ENCODE data around the gene CS. TPM values are rescaled to one million over a fixed set of nuclear protein-coding genes. Genes with fewer than 3 reads are reported as not detected.
"Not testable (repeated sequence)": the region's sequence is repeated elsewhere in the genome, so short reads cannot be mapped to it uniquely, and the experiment has no call there.

The CS gene
- total RNA-seq, 4 donors from 2014 or later: 102 to 174 (median 103) TPM

DNA sequence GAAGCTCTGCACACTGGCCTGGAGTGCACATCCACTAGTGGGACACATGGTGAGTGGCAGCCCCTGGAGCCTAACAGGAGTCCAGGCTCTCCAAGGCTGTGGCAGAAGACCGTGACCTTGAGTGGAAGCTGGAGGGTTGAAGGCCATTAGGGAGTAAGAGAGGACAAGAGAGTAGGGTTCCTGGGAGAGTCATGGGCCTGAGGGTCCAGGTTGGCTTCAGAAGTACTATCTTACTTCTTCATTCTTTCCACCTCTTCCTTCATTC lies 39.0 kb upstream of the CS start:
- Histone ChIP-seq H3K36me3 (peaks cover 0 to 28% of the 10 kb centered on the region in 2 donors), H3K27me3 (no peaks in the 10 kb centered on the region), H3K4me1 (no peaks in the 10 kb centered on the region), H3K4me3 (no peak overlapping the region), H3K27ac (no peak overlapping the region), H3K9me3 (no peaks in the 10 kb centered on the region)
- 78 to 100% methylated on average over 1 of the region's 1 CpG for WGBS, 2 donors (ENCODE audit: low coverage in 1 of 2)
- no peak for TF ChIP-seq EP300 (IDR thresholded peaks at IDR 0.05)
- ATAC-seq: no peak

DNA sequence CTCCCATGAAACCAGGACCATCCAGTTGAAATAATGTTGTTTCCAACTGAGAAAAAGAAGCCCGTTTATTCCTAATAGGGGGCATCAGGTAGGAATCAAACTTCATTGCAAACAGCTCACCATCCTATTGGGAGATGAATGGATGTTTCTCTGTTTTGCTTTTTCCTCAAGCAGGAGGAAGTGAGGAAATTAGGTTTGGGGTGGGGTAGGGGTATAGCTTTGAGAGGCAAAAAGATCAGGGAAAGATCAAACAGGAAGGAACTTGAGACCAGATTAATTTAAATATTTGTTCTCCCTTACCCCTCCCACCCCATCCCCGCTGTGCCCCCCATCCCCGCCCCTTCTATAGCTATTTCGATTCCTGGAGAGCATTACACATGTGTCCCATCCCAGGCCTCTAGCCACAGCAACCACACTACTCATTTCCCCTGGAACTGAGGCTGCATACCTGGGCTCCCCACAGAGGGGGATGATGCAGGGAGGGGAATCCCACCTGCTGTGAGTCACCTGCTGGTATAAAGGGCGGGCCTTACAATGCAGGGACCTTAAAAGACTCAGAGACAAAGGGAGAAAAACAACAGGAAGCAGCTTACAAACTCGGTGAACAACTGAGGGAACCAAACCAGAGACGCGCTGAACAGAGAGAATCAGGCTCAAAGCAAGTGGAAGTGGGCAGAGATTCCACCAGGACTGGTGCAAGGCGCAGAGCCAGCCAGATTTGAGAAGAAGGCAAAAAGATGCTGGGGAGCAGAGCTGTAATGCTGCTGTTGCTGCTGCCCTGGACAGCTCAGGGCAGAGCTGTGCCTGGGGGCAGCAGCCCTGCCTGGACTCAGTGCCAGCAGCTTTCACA lies 38.4 kb upstream of the CS start, which contains the start of gene IL23A:
Gene IL23A, plus strand, starts transcription at position 577 of the 850 bp plus-strand sequence. Its CDS starts 161 bp downstream, at position 738.
- 22 to 23% methylated on average over 6 to 7 of the region's 9 CpGs for WGBS, 2 donors (ENCODE audit: low coverage in 1 of 2)
- no peak within 1 kb of the TSS for H3K27ac ChIP-seq
- ATAC-seq: no peak

DNA sequence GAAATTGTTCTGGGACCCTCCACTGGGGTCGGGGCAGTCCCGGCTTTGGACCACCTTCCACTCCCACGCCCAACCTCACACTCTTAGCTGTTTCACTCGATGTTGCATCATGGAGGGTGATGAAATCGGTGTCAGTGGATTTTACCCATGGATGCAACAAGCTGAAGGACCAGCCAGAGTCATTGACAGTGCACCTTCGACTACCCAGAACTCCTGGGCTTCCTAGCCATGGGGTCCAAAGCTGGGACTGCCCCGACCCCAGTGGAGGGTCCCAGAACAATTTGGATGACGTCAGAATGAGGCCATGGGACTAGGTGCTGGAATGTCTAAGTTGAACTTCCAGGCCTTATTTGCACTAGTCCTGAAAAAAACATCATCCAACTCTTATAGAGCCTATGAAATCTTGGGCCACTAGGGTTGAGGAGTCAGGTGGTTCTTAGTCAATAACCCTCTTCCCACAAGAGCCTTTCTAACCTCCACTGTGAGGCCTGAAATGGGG lies 37.7 kb upstream of the CS start:
- Histone ChIP-seq H3K9me3 (no peaks in the 10 kb centered on the region), H3K27me3 (no peaks in the 10 kb centered on the region), H3K4me1 (peaks cover 0 to 7% (median 3%) of the 10 kb centered on the region in 3 donors), H3K36me3 (peaks cover 0 to 15% of the 10 kb centered on the region in 2 donors), H3K27ac (no peak overlapping the region), H3K4me3 (no peak overlapping the region)
- no peak for TF ChIP-seq EP300 (IDR thresholded peaks at IDR 0.05)
- no peak for TF ChIP-seq POLR2AphosphoS5 (IDR thresholded peaks at IDR 0.05)
- TF ChIP-seq POLR2A (IDR thresholded peaks at IDR 0.05): no peak
- TF ChIP-seq, protein P1, sequence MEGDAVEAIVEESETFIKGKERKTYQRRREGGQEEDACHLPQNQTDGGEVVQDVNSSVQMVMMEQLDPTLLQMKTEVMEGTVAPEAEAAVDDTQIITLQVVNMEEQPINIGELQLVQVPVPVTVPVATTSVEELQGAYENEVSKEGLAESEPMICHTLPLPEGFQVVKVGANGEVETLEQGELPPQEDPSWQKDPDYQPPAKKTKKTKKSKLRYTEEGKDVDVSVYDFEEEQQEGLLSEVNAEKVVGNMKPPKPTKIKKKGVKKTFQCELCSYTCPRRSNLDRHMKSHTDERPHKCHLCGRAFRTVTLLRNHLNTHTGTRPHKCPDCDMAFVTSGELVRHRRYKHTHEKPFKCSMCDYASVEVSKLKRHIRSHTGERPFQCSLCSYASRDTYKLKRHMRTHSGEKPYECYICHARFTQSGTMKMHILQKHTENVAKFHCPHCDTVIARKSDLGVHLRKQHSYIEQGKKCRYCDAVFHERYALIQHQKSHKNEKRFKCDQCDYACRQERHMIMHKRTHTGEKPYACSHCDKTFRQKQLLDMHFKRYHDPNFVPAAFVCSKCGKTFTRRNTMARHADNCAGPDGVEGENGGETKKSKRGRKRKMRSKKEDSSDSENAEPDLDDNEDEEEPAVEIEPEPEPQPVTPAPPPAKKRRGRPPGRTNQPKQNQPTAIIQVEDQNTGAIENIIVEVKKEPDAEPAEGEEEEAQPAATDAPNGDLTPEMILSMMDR (IDR thresholded peaks at IDR 0.05): no peak
- 81 to 83% methylated on average over 4 to 6 of the region's 8 CpGs for WGBS, 2 donors (ENCODE audit: low coverage in 1 of 2)
- no peak for ATAC-seq

More for the DNA sequence above, 38.4 kb upstream of the CS start, which contains the start of gene IL23A:
- TF ChIP-seq EP300 (IDR thresholded peaks at IDR 0.05) (no peak), POLR2A (IDR thresholded peaks at IDR 0.05) (no peak), POLR2AphosphoS5 (IDR thresholded peaks at IDR 0.05) (no peak)
- TF ChIP-seq, protein P1 (IDR thresholded peaks at IDR 0.05): no peak
- Histone ChIP-seq H3K4me1 (no peaks in the 10 kb centered on the region), H3K27me3 (no peaks in the 10 kb centered on the region), H3K9me3 (no peaks in the 10 kb centered on the region), H3K4me3 (no peak within 1 kb of the TSS), H3K36me3 (peaks cover 0 to 23% of the 10 kb centered on the region in 2 donors)

DNA sequence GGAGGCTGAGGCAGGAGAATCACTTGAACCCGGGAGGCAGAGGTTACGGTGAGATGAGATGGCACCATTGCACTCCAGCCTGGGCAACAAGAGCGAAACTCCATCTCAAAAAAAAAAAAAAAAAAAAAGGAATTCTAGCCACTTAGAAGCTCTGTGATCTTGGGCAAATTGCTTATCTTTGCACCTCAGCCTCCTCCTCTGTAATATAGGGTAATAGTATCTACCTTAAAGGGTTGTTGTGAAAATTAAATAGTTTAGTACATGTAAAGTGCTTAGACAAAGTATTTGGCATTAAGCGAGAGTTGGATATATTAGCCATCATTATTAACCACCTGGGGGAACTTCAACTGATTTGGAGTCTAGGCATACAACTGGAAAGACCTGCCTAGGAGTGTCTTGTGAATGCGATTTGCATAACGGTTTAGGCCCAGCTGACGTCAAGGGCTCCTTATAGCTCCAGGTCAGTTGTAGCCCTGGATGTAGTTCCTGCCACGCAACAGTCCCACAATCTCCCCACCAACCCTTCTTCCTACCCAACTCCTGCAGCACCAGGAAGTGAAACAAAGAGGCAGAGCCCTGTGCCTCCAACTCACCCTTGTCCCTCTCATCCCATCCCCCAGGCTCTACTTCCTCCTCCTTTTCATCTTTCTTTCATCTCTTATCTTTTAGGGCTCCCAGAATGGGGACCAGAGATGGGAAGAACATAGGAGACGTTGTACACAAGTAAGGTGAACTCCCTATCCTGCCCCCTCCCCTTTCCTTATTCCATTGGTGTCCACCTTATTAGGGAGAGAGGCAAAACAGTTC lies 36.4 kb upstream of the CS start:
- H3K36me3 ChIP-seq: peaks cover 0 to 5% of the 10 kb centered on the region in 2 donors
- no peaks in the 10 kb centered on the region for H3K9me3 ChIP-seq
- H3K27me3 ChIP-seq: no peaks in the 10 kb centered on the region
- H3K4me3 ChIP-seq: no peak overlapping the region
- H3K27ac ChIP-seq: no peak overlapping the region
- ATAC-seq: no peak
- TF ChIP-seq POLR2A (IDR thresholded peaks at IDR 0.05) (no peak), POLR2AphosphoS5 (IDR thresholded peaks at IDR 0.05) (no peak), EP300 (IDR thresholded peaks at IDR 0.05) (no peak)
- TF ChIP-seq, protein P1 (IDR thresholded peaks at IDR 0.05): no peak
- peaks cover 0 to 14% (median 5%) of the 10 kb centered on the region in 3 donors for H3K4me1 ChIP-seq
- 75 to 87% methylated on average over 6 to 7 of the region's 9 CpGs for WGBS, 2 donors (ENCODE audit: low coverage in 1 of 2)

DNA sequence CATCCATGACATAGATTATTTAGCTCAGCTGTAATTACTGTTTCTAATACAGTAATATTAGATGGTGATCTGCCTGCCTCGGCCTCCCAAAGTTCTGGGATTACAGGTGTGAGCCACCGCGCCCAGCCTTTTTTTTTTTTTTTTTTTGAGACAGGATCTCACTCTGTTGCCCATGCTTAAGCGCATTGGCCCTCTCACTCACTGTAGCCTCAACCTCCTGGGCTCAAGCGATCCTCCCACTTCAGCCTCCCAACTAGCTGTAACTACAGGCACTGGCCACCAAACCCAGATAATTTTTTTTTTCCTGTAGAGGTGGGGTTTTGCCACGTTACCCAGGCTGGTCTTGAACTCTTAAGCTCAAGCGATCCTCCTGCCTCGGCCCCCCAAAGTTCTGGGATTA lies 35.4 kb upstream of the CS start:
- 93 to 95% methylated on average over 6 to 8 of the region's 8 CpGs for WGBS, 2 donors (ENCODE audit: low coverage in 1 of 2)
- peaks cover 0 to 14% (median 5%) of the 10 kb centered on the region in 3 donors for H3K4me1 ChIP-seq

More for the DNA sequence above, 35.4 kb upstream of the CS start:
- H3K36me3 ChIP-seq, ATAC-seq, H3K27me3 ChIP-seq, H3K9me3 ChIP-seq, H3K27ac ChIP-seq, H3K4me3 ChIP-seq: not testable (repeated sequence)
